GM23248 (cell line): Measurements from ENCODE around the gene SUN1. TPM values are rescaled to one million over a fixed set of nuclear protein-coding genes. Genes with fewer than 3 reads are reported as not detected.

Experiments
- DNase-seq: peaks from one replicate; pipeline ENCODE4 v3.0.0-alpha.2; 2015
- H2AFZ ChIP-seq: fragments of 200-600 bp; sonication (generic); 2 replicates; pipeline ENCODE4 v1.6.1; 2016; ENCODE audit warnings: antibody characterized with exemption
- H3F3A ChIP-seq: fragments of 200-600 bp; sonication (generic); 2 replicates; pipeline ENCODE4 v1.6.1; 2016; ENCODE audit warnings: mild to moderate bottlenecking, antibody characterized with exemption, mixed run types; ENCODE audit not compliant: insufficient read depth
- H3K27ac ChIP-seq: fragments of 200-600 bp; sonication (generic); 2 replicates; pipeline ENCODE4 v1.5.1; 2016; ENCODE audit warnings: mild to moderate bottlenecking
- H3K27me3 ChIP-seq: fragments of 200-600 bp; sonication (generic); replicated peaks from 2 replicates; pipeline ENCODE4 v1.6.1; 2016; ENCODE audit warnings: mild to moderate bottlenecking; ENCODE audit not compliant: insufficient read depth
- H3K36me3 ChIP-seq: fragments of 200-600 bp; sonication (generic); 2 replicates; pipeline ENCODE4 v1.6.1; 2016; ENCODE audit warnings: low read depth, mild to moderate bottlenecking
- H3K4me1 ChIP-seq: fragments of 200-600 bp; sonication (generic); 2 replicates; pipeline ENCODE4 v1.6.1; 2016; ENCODE audit warnings: mild to moderate bottlenecking; ENCODE audit not compliant: insufficient read depth
- H3K4me2 ChIP-seq: fragments of 200-600 bp; sonication (generic); one replicate; pipeline ENCODE4 v1.6.1; 2016; ENCODE audit warnings: mild to moderate bottlenecking; ENCODE audit not compliant: unreplicated experiment
- H3K4me3 ChIP-seq: fragments of 200-600 bp; sonication (generic); 2 replicates; pipeline ENCODE4 v1.5.1; 2016; ENCODE audit warnings: mild to moderate bottlenecking
- H3K79me2 ChIP-seq: fragments of 200-600 bp; sonication (generic); 2 replicates; pipeline ENCODE4 v1.6.1; 2016; ENCODE audit warnings: mild to moderate bottlenecking; ENCODE audit not compliant: insufficient read depth
- H3K9ac ChIP-seq: fragments of 200-600 bp; sonication (generic); 2 replicates; pipeline ENCODE4 v1.6.1; 2016; ENCODE audit warnings: mild to moderate bottlenecking
- H3K9me2 ChIP-seq: fragments of 200-600 bp; sonication (generic); 2 replicates; pipeline ENCODE4 v1.6.1; 2016; ENCODE audit warnings: mixed run types, mild to moderate bottlenecking, moderate library complexity; ENCODE audit not compliant: insufficient read depth
- H3K9me3 ChIP-seq: fragments of 200-600 bp; sonication (generic); one replicate; pipeline ENCODE4 v1.6.1; 2017; ENCODE audit warnings: low read depth
- H4K20me1 ChIP-seq: fragments of 200-600 bp; sonication (generic); 2 replicates; pipeline ENCODE4 v1.6.0; 2016; ENCODE audit not compliant: insufficient read depth
- EZH2 ChIP-seq: fragments of 200-600 bp; sonication (generic); IDR thresholded peaks from 2 replicates; pipeline ENCODE4 v1.6.1; 2018; ENCODE audit warnings: antibody characterized with exemption, mild to moderate bottlenecking; ENCODE audit not compliant: insufficient read depth, poor library complexity, severe bottlenecking
- EZH2phosphoT487 ChIP-seq: fragments of 200-600 bp; sonication (generic); IDR thresholded peaks from 2 replicates; pipeline ENCODE4 v1.6.1; 2018; ENCODE audit warnings: antibody characterized with exemption, moderate library complexity, mild to moderate bottlenecking, low read depth; ENCODE audit not compliant: insufficient read depth
- WGBS, 2 experiments: methylation state at CpG; one replicate each; pipeline ENCODE4 v1.1.6; 2015 to 2017; ENCODE audit warnings: low lambda C conversion rate in 2 of 2, low coverage in 1 of 2; ENCODE audit errors: missing lambda C conversion rate in 2 of 2; 5-methylcytosine and 5-hydroxymethylcytosine counted together
- in situ Hi-C: fragments of 300-500 bp; cut with MboI; formaldehyde crosslinking; loops from 2 replicates; pipeline ENCODE4 v1.15.0; 2020
- polyA plus RNA-seq: library from polyadenylated mRNA; unstranded; fragments of >200 nt; fragmentation: Nextera tagmentation; extraction: Ambion mirVana; gene quantifications from 2 replicates; pipeline ENCODE4 v1.2.1, GENCODE V29; 2016
- total RNA-seq: library from RNA; depleted of rRNA; stranded (reverse); fragments of >200 nt; shearing (Covaris generic); gene quantifications from 2 replicates; pipeline ENCODE4 v1.2.3, GENCODE V29; 2014

Gene SUN1
- total and polyA plus RNA-seq, 2 experiments from 2014 or later, result 74.0 to 104 TPM

DNA sequence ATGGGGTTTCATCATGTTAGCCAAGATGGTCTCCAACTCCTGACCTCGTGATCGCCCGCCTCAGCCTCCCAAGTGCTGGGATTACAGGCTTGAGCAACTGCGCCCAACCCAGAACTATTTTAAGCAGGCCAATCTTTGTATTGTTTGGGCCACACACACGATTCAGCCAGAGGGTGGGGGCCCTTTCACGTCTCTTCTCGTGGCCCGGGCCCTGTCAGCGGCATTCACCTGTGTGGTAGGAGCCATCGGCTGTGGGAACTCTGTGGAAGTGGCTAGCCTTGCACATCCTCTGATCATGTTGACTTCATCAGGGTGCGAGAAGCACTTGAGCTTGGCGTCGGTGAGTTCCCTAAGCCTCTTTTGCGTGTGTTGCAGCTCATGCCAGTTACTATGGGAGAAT lies 16.9 kb downstream of the SUN1 start:
- Histone ChIP-seq H3K9me2 (no peaks in the 10 kb centered on the region), H2AFZ (no peak overlapping the region), H3K27me3 (no peaks in the 10 kb centered on the region), H3F3A (no peaks in the 10 kb centered on the region), H4K20me1 (no peaks in the 10 kb centered on the region), H3K36me3 (peaks cover 26% of the 10 kb centered on the region), H3K4me2 (no peak overlapping the region), H3K9ac (no peak overlapping the region), H3K4me1 (no peaks in the 10 kb centered on the region), H3K4me3 (no peak overlapping the region), H3K27ac (no peak overlapping the region), H3K9me3 (no peaks in the 10 kb centered on the region), H3K79me2 (peaks cover 18% of the 10 kb centered on the region; the same call in 1 of the 2 replicates)
- in situ Hi-C loops, result no loop called here
- no peak for DNase-seq
- TF ChIP-seq EZH2phosphoT487, result no peak
- no peak for TF ChIP-seq EZH2
- WGBS, 2 experiments, result 93 to 94% methylated on average over 14 of the region's 14 CpGs

- no peaks in the 10 kb centered on the region for H3K9me3 ChIP-seq
- H3K4me3 ChIP-seq, result no peak overlapping the region
- H3K4me2 ChIP-seq, result no peak overlapping the region
- H2AFZ ChIP-seq, result no peak overlapping the region
- no peaks in the 10 kb centered on the region for H3K9me2 ChIP-seq
- H3K4me1 ChIP-seq, result no peaks in the 10 kb centered on the region
- no peak for DNase-seq
- H3K79me2 ChIP-seq, result peaks cover 18% of the 10 kb centered on the region; the same call in 1 of the 2 replicates
- 93 to 94% methylated on average over 19 of the region's 19 CpGs for WGBS, 2 experiments
- peaks cover 29% of the 10 kb centered on the region for H3K36me3 ChIP-seq
- H3K27ac ChIP-seq, result no peak overlapping the region
- in situ Hi-C loops, result no loop called here
- no peak overlapping the region for H3K9ac ChIP-seq
- H3F3A ChIP-seq, result no peaks in the 10 kb centered on the region
- TF ChIP-seq EZH2 (no peak), EZH2phosphoT487 (no peak)
- H4K20me1 ChIP-seq, result no peaks in the 10 kb centered on the region
- no peaks in the 10 kb centered on the region for H3K27me3 ChIP-seq
These were observed 17.5 kb downstream of the SUN1 start for GRCh38 chr7:849781-850180.

GRCh38 chr7:851204-851603 lies 18.9 kb downstream of the SUN1 start:
- Histone ChIP-seq H2AFZ (no peak overlapping the region), H3K4me3 (no peak overlapping the region), H3F3A (no peaks in the 10 kb centered on the region), H3K79me2 (peaks cover 17% of the 10 kb centered on the region; the same call in 1 of the 2 replicates), H3K27me3 (no peaks in the 10 kb centered on the region), H3K9me2 (no peaks in the 10 kb centered on the region), H3K36me3 (peaks cover 31% of the 10 kb centered on the region), H3K9me3 (no peaks in the 10 kb centered on the region), H4K20me1 (no peaks in the 10 kb centered on the region), H3K9ac (no peak overlapping the region), H3K4me1 (no peaks in the 10 kb centered on the region), H3K27ac (no peak overlapping the region), H3K4me2 (no peak overlapping the region)
- DNase-seq, result no peak
- 86 to 87% methylated on average over 14 of the region's 14 CpGs for WGBS, 2 experiments
- in situ Hi-C loops, result no loop called here
- TF ChIP-seq EZH2 (no peak), EZH2phosphoT487 (no peak)

DNA sequence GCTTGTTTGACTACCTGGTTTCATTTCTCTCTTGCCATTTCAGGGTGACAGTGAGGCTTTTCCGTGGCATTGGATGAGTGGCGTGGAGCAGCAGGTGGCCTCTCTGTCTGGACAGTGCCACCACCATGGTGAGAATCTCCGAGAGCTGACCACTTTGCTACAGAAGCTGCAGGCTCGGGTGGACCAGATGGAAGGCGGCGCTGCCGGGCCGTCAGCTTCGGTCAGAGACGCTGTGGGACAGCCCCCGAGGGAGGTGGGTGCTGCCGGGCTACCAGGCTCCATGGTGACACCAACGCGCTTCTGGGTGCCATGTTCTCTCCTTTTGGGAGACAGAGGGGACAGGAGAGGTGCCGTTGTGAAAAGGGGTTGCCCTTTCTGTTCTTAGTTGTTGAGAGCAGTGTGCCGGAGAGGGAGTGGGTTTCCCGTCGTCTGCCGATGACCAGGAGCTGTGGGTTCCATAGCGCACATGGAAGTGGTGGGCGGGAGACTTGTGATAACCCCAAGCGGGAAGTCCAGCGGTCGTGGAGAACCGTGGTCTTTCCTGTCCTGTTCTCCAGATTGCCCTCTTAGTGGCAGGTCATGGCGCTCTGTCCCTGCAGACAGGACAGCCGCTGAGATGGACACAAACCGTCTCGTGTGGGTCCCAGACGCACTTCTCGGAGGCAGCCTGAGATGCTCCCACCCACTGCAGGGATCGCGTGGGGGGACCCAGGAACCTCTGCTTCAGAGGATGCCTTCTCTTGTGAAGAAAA lies 21.3 kb downstream of the SUN1 start:
- in situ Hi-C loops, result no loop called here
- H3K4me3 ChIP-seq, result no peak overlapping the region
- H3K4me1 ChIP-seq, result no peaks in the 10 kb centered on the region
- no peak for TF ChIP-seq EZH2phosphoT487
- TF ChIP-seq EZH2, result no peak
- peaks cover 4% of the 10 kb centered on the region; the same call in 1 of the 2 replicates for H3K79me2 ChIP-seq
- H3K9ac ChIP-seq, result no peak overlapping the region
- no peak for DNase-seq
- H3K4me2 ChIP-seq, result no peak overlapping the region
- no peak overlapping the region for H2AFZ ChIP-seq
- H3K9me3 ChIP-seq, result no peaks in the 10 kb centered on the region
- no peak overlapping the region for H3K27ac ChIP-seq
- H3K36me3 ChIP-seq, result peaks cover 33% of the 10 kb centered on the region
- H3K27me3 ChIP-seq, result no peaks in the 10 kb centered on the region
- no peaks in the 10 kb centered on the region for H3K9me2 ChIP-seq
- 87 to 89% methylated on average over 32 to 33 of the region's 33 CpGs for WGBS, 2 experiments
- H3F3A ChIP-seq, result no peaks in the 10 kb centered on the region
- H4K20me1 ChIP-seq, result no peaks in the 10 kb centered on the region
